Loucy (cell line): ENCODE data around the gene LMO7.

Source experiments
- H2AFZ ChIP-seq: fragments of 200-600 bp; sonication (generic); 2 replicates; pipeline ENCODE4 v1.6.0; 2016; ENCODE audit warnings: antibody characterized with exemption, mild to moderate bottlenecking, low read length, moderate library complexity
- H3F3A ChIP-seq: fragments of 200-600 bp; 2 replicates; pipeline ENCODE4 v1.6.0; 2016; ENCODE audit warnings: antibody characterized with exemption, low read depth, mild to moderate bottlenecking
- H3K27me3 ChIP-seq: fragments of 200-600 bp; sonication (generic); 2 replicates; pipeline ENCODE4 v1.6.1; 2014; ENCODE audit warnings: low read length, mild to moderate bottlenecking; ENCODE audit not compliant: insufficient read depth, poor library complexity, severe bottlenecking
- H3K36me3 ChIP-seq: fragments of 200-600 bp; sonication (generic); 2 replicates; pipeline ENCODE4 v1.6.1; 2016; ENCODE audit warnings: low read length; ENCODE audit not compliant: insufficient read depth
- H3K4me1 ChIP-seq: fragments of 200-600 bp; sonication (generic); 2 replicates; pipeline ENCODE4 v1.5.1; 2014; ENCODE audit warnings: low read length, mild to moderate bottlenecking; ENCODE audit not compliant: insufficient read depth, poor library complexity, severe bottlenecking
- H3K4me2 ChIP-seq: fragments of 200-600 bp; sonication (generic); 2 replicates; pipeline ENCODE4 v1.6.0; 2014; ENCODE audit warnings: antibody characterized with exemption, low read length, low read depth, mild to moderate bottlenecking; ENCODE audit not compliant: poor library complexity, severe bottlenecking
- H3K4me3 ChIP-seq: fragments of 200-600 bp; sonication (generic); 2 replicates; pipeline ENCODE4 v1.5.1; 2014; ENCODE audit warnings: low read length, mild to moderate bottlenecking, mixed read lengths; ENCODE audit not compliant: poor library complexity, severe bottlenecking
- H3K79me2 ChIP-seq: fragments of 200-600 bp; sonication (generic); 2 replicates; pipeline ENCODE4 v1.6.1; 2014; ENCODE audit warnings: low read length; ENCODE audit not compliant: insufficient read depth
- H3K9ac ChIP-seq: fragments of 200-600 bp; sonication (generic); 2 replicates; pipeline ENCODE4 v1.6.0; 2014; ENCODE audit warnings: mild to moderate bottlenecking, low read depth, low read length, moderate library complexity; ENCODE audit not compliant: poor library complexity, severe bottlenecking
- H3K9me2 ChIP-seq: fragments of 200-600 bp; sonication (generic); replicated peaks from 2 replicates; pipeline ENCODE4 v1.6.1; 2016; ENCODE audit warnings: low read depth, low read length, mixed read lengths
- H3K9me3 ChIP-seq: fragments of 200-600 bp; sonication (generic); 2 replicates; pipeline ENCODE4 v1.6.1; 2014; ENCODE audit warnings: mild to moderate bottlenecking, antibody characterized with exemption, low read length, low read depth; ENCODE audit not compliant: insufficient read depth
- H4K20me1 ChIP-seq: fragments of 200-600 bp; sonication (generic); 2 replicates; pipeline ENCODE4 v1.6.0; 2014; ENCODE audit warnings: antibody characterized with exemption, low read length, mild to moderate bottlenecking; ENCODE audit not compliant: insufficient read depth, poor library complexity, severe bottlenecking
- CTCF ChIP-seq: fragments of 200-600 bp; sonication (generic); conservative IDR thresholded peaks from 2 replicates; pipeline ENCODE4 v1.5.1; 2014; ENCODE audit warnings: mild to moderate bottlenecking, antibody characterized with exemption, low read length
- EZH2phosphoT487 ChIP-seq: fragments of 200-600 bp; IDR thresholded peaks from 2 replicates; pipeline ENCODE4 v1.6.1; 2018; ENCODE audit warnings: antibody characterized with exemption, mild to moderate bottlenecking, moderate library complexity, borderline replicate concordance

Gene LMO7

GRCh38 chr13:75764926-75765310 is 128.8 kb downstream of the LMO7 start:
- Histone ChIP-seq H3K9ac (no peak overlapping the region), H3F3A (no peaks in the 10 kb centered on the region), H3K4me2 (no peak overlapping the region), H2AFZ (no peak overlapping the region), H3K36me3 (no peaks in the 10 kb centered on the region), H3K4me1 (no peaks in the 10 kb centered on the region), H3K9me2 (no peaks in the 10 kb centered on the region), H3K27me3 (no peaks in the 10 kb centered on the region), H3K9me3 (no peaks in the 10 kb centered on the region), H3K79me2 (no peaks in the 10 kb centered on the region), H3K4me3 (no peak overlapping the region), H4K20me1 (no peaks in the 10 kb centered on the region)
- TF ChIP-seq EZH2phosphoT487: no peak
- no peak for TF ChIP-seq CTCF

GRCh38 chr13:75766636-75767035 is 130.5 kb downstream of the LMO7 start:
- H3K4me3 ChIP-seq: no peak overlapping the region
- H3K9me2 ChIP-seq: no peaks in the 10 kb centered on the region
- no peaks in the 10 kb centered on the region for H3K27me3 ChIP-seq
- no peaks in the 10 kb centered on the region for H3K79me2 ChIP-seq
- H3K4me1 ChIP-seq: no peaks in the 10 kb centered on the region
- H3K4me2 ChIP-seq: no peak overlapping the region
- H3F3A ChIP-seq: no peaks in the 10 kb centered on the region
- H3K9ac ChIP-seq: no peak overlapping the region
- no peaks in the 10 kb centered on the region for H3K36me3 ChIP-seq
- no peak for TF ChIP-seq CTCF
- no peak for TF ChIP-seq EZH2phosphoT487
- H4K20me1 ChIP-seq: no peaks in the 10 kb centered on the region
- H2AFZ ChIP-seq: no peak overlapping the region
- no peaks in the 10 kb centered on the region for H3K9me3 ChIP-seq

GRCh38 chr13:75769141-75769905 is 133.2 kb downstream of the LMO7 start:
- Histone ChIP-seq H3K9me3 (no peaks in the 10 kb centered on the region; the same call in 1 of the 2 replicates), H3K27me3 (no peaks in the 10 kb centered on the region), H3K79me2 (no peaks in the 10 kb centered on the region), H3K9me2 (no peaks in the 10 kb centered on the region), H3K4me2 (no peak overlapping the region), H3K4me3 (no peak overlapping the region), H3K36me3 (no peaks in the 10 kb centered on the region), H3K9ac (no peak overlapping the region), H2AFZ (no peak overlapping the region), H3F3A (no peaks in the 10 kb centered on the region), H4K20me1 (no peaks in the 10 kb centered on the region), H3K4me1 (no peaks in the 10 kb centered on the region)
- TF ChIP-seq EZH2phosphoT487 (no peak), CTCF (no peak)
